A549 (cell line): ENCODE data around the gene TRERF1.

Source experiments
- FOSL2 ChIP-seq, 2 experiments: fragments of 450-650 bp in 1 of 2; fragments of >200 bp in 1 of 2; sonication (Bioruptor Twin) in 1 of 2; formaldehyde crosslinking; IDR thresholded peaks; 2 replicates each; pipeline versions ENCODE4 v1.5.0 to v1.6.1; 2016 to 2020; ENCODE audit warnings: mild to moderate bottlenecking in 1 of 2, moderate library complexity in 1 of 2
- POLR2AphosphoS2 ChIP-seq: conservative IDR thresholded peaks from 2 replicates; pipeline ENCODE4 v1.6.1; 2012; ENCODE audit warnings: low read length, improper control_type of control experiment, inconsistent platforms
- SMC3 ChIP-seq: fragments of >200 bp; sonication (Bioruptor Twin); formaldehyde crosslinking; IDR thresholded peaks from 3 replicates; pipeline ENCODE4 v1.6.1; 2018; ENCODE audit warnings: inconsistent platforms
- TF ChIP-seq, protein P1 (sequence below): fragments of >200 bp; sonication (Bioruptor Twin); formaldehyde crosslinking; IDR thresholded peaks from 3 replicates; pipeline ENCODE4 v1.5.1; 2016
- TF ChIP-seq, protein P2 (sequence below): IDR thresholded peaks from 2 replicates; pipeline ENCODE4 v1.6.1; 2012; ENCODE audit warnings: low read depth, borderline replicate concordance

DNA sequence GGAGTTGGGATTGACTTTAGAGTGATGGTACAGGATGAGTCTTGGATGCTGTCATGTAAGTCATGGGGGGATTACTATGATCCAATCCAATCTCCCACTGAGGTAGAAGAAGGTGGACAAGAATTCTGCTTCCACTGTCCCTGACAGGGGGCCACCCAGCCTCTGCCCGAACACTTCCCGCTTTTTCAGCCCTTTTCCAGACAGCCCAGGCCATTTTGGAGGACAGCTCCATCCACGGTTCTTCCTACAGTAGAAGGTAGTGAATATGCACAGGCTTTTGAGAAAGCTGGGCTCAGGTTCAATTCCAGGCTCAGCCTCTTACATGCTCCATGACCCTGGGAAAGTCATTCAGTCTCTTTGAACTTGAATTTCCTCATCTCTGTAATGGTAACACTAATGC is 31.0 kb downstream of the TRERF1 start:
- TF ChIP-seq SMC3 (no peak), POLR2AphosphoS2 (no peak), FOSL2 (IDR thresholded peaks at IDR 0.05) (no peak), FOSL2 (CRISPR knock-in tag; IDR thresholded peaks at IDR 0.05) (no peak)
- TF ChIP-seq, protein P1, sequence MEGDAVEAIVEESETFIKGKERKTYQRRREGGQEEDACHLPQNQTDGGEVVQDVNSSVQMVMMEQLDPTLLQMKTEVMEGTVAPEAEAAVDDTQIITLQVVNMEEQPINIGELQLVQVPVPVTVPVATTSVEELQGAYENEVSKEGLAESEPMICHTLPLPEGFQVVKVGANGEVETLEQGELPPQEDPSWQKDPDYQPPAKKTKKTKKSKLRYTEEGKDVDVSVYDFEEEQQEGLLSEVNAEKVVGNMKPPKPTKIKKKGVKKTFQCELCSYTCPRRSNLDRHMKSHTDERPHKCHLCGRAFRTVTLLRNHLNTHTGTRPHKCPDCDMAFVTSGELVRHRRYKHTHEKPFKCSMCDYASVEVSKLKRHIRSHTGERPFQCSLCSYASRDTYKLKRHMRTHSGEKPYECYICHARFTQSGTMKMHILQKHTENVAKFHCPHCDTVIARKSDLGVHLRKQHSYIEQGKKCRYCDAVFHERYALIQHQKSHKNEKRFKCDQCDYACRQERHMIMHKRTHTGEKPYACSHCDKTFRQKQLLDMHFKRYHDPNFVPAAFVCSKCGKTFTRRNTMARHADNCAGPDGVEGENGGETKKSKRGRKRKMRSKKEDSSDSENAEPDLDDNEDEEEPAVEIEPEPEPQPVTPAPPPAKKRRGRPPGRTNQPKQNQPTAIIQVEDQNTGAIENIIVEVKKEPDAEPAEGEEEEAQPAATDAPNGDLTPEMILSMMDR = no peak
- TF ChIP-seq, protein P2, sequence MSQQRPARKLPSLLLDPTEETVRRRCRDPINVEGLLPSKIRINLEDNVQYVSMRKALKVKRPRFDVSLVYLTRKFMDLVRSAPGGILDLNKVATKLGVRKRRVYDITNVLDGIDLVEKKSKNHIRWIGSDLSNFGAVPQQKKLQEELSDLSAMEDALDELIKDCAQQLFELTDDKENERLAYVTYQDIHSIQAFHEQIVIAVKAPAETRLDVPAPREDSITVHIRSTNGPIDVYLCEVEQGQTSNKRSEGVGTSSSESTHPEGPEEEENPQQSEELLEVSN = no peak
